A549 (cell line): ENCODE results near the gene PIGK. TPM values are rescaled to one million over a fixed set of nuclear protein-coding genes. Genes with fewer than 3 reads are reported as not detected.

Source experiments
- ATAC-seq, 2 experiments: fragments of 200-7000 bp in 1 of 2; fragments of >200 bp in 1 of 2; cut with Nextera tagmentation in 1 of 2; cut with Tn5 transposase in 1 of 2; 3 replicates each; pipeline versions ENCODE4 v1.8.0 to v1.9.1; 2018 to 2020; ENCODE audit warnings: mild to moderate bottlenecking in 1 of 2, moderate library complexity in 1 of 2
- CTCF ChIA-PET: fragments of 300-600 bp; sonication (Branson Sonifier 250); formaldehyde crosslinking; extraction: SDS; loops from one replicate; lab custom pipeline; 2021; ENCODE audit warnings: antibody characterized with exemption, inconsistent platforms; lab: Yijun Ruan, JAX
- POLR2A ChIA-PET: fragments of 350-600 bp; formaldehyde crosslinking; extraction: SDS; loops from one replicate; lab custom pipeline; 2021; ENCODE audit warnings: antibody characterized with exemption, inconsistent platforms; lab: Yijun Ruan, JAX
- DNase-seq, 2 experiments: peaks; one replicate each; pipeline versions ENCODE4 v3.0.0 to v3.0.0-alpha.2; 2011 to 2016; ENCODE audit warnings: low read depth in 1 of 2, low spot score in 1 of 2
- FAIRE-seq: peaks from 2 replicates; lab custom pipeline; 2011; peaks lifted over from hg19 to GRCh38; lab: Jason Lieb, UNC
- H3K27ac ChIP-seq, 2 experiments: fragments of >200 bp; sonication (Bioruptor Twin); formaldehyde crosslinking; 3 replicates each; pipeline ENCODE4 v1.5.1; 2016 to 2017
- H3K4me1 ChIP-seq: fragments of >200 bp; sonication (Bioruptor Twin); formaldehyde crosslinking; 3 replicates; pipeline ENCODE4 v1.6.1; 2016
- H3K4me2 ChIP-seq: fragments of >200 bp; sonication (Bioruptor Twin); formaldehyde crosslinking; 3 replicates; pipeline ENCODE4 v1.6.1; 2016
- H3K4me3 ChIP-seq: fragments of >200 bp; sonication (Bioruptor Twin); formaldehyde crosslinking; 3 replicates; pipeline ENCODE4 v1.5.1; 2016
- H3K9me3 ChIP-seq: fragments of >200 bp; sonication (Bioruptor Twin); formaldehyde crosslinking; 3 replicates; pipeline ENCODE4 v1.6.1; 2016
- CBX2 ChIP-seq: fragments of 200-600 bp; sonication (generic); IDR thresholded peaks from 2 replicates; pipeline ENCODE4 v1.6.1; 2016; ENCODE audit warnings: low read depth, mild to moderate bottlenecking, borderline replicate concordance
- EHF ChIP-seq: fragments of 250-450 bp; sonication (Bioruptor Pico); IDR thresholded peaks from 2 replicates; pipeline ENCODE4 v1.5.0; 2020; ENCODE audit warnings: mild to moderate bottlenecking
- FOXS1 ChIP-seq: fragments of 250-450 bp; sonication (Bioruptor Pico); IDR thresholded peaks from 2 replicates; pipeline ENCODE4 v1.5.0; 2020; ENCODE audit warnings: mild to moderate bottlenecking, moderate library complexity
- GATA3 ChIP-seq: IDR thresholded peaks from 2 replicates; pipeline ENCODE4 v1.6.1; 2012; ENCODE audit warnings: borderline replicate concordance
- HOXB5 ChIP-seq: fragments of 250-450 bp; sonication (Bioruptor Pico); IDR thresholded peaks from 2 replicates; pipeline ENCODE4 v1.5.0; 2020; ENCODE audit warnings: mild to moderate bottlenecking, moderate library complexity
- JUN ChIP-seq, 2 experiments: fragments of >200 bp; sonication (Bioruptor Twin); formaldehyde crosslinking; IDR thresholded peaks; 2 replicates in 1 of 2; 3 replicates in 1 of 2; pipeline ENCODE4 v1.6.1; 2016 to 2017
- KDM1A ChIP-seq: fragments of 200-600 bp; sonication (generic); IDR thresholded peaks from 2 replicates; pipeline ENCODE4 v1.6.1; 2016; ENCODE audit warnings: low read depth, mild to moderate bottlenecking
- KDM5A ChIP-seq: fragments of 200-600 bp; sonication (generic); IDR thresholded peaks from 2 replicates; pipeline ENCODE4 v1.6.1; 2016; ENCODE audit warnings: antibody characterized with exemption, mild to moderate bottlenecking
- MAZ ChIP-seq: fragments of 150-350 bp; IDR thresholded peaks from 2 replicates; pipeline ENCODE4 v1.6.1; 2014; ENCODE audit warnings: antibody characterized with exemption, low read depth, low read length, borderline replicate concordance
- NFE2L2 ChIP-seq: fragments of 150-350 bp; conservative IDR thresholded peaks from 2 replicates; pipeline ENCODE4 v1.6.1; 2014; ENCODE audit warnings: low read length
- NPAS2 ChIP-seq: fragments of 250-450 bp; sonication (Bioruptor Pico); IDR thresholded peaks from 2 replicates; pipeline ENCODE4 v1.8.0; 2022; ENCODE audit warnings: mild to moderate bottlenecking, moderate library complexity, borderline replicate concordance
- NR3C1 ChIP-seq: fragments of >200 bp; sonication (Bioruptor Twin); formaldehyde crosslinking; IDR thresholded peaks from 3 replicates; pipeline ENCODE4 v1.6.1; 2017
- PHF8 ChIP-seq: fragments of 200-600 bp; sonication (generic); IDR thresholded peaks from 2 replicates; pipeline ENCODE4 v1.6.1; 2016; ENCODE audit warnings: low read depth, mild to moderate bottlenecking, antibody characterized with exemption, moderate library complexity, borderline replicate concordance
- POLR2A ChIP-seq: IDR thresholded peaks from 2 replicates; pipeline ENCODE4 v1.6.1; 2012; ENCODE audit warnings: mild to moderate bottlenecking, low read length
- POLR2AphosphoS2 ChIP-seq: conservative IDR thresholded peaks from 2 replicates; pipeline ENCODE4 v1.6.1; 2012; ENCODE audit warnings: low read length, improper control_type of control experiment, inconsistent platforms
- RAD21 ChIP-seq, 2 experiments: fragments of >200 bp in 1 of 2; sonication (Bioruptor Twin) in 1 of 2; formaldehyde crosslinking in 1 of 2; IDR thresholded peaks in 1 of 2; conservative IDR thresholded peaks in 1 of 2; 2 replicates in 1 of 2; 3 replicates in 1 of 2; pipeline ENCODE4 v1.6.1; 2012 to 2018; ENCODE audit warnings: inconsistent platforms in 1 of 2
- RCOR1 ChIP-seq: fragments of 150-350 bp; IDR thresholded peaks from 2 replicates; pipeline ENCODE4 v1.6.1; 2014; ENCODE audit warnings: antibody characterized with exemption, low read length, low read depth
- RNF2 ChIP-seq: fragments of 200-600 bp; sonication (generic); IDR thresholded peaks from 2 replicates; pipeline ENCODE4 v1.6.1; 2016; ENCODE audit warnings: low read depth, mild to moderate bottlenecking, antibody characterized with exemption, moderate library complexity, borderline replicate concordance
- SMC3 ChIP-seq: fragments of >200 bp; sonication (Bioruptor Twin); formaldehyde crosslinking; IDR thresholded peaks from 3 replicates; pipeline ENCODE4 v1.6.1; 2018; ENCODE audit warnings: inconsistent platforms
- TFCP2L1 ChIP-seq: fragments of 250-450 bp; sonication (Bioruptor Pico); IDR thresholded peaks from 2 replicates; pipeline ENCODE4 v1.5.0; 2021; ENCODE audit warnings: mild to moderate bottlenecking
- TP53 ChIP-seq: fragments of 250-450 bp; sonication (Bioruptor Pico); IDR thresholded peaks from 2 replicates; pipeline ENCODE4 v1.5.0; 2021; ENCODE audit warnings: mild to moderate bottlenecking, moderate library complexity
- ZC3H11A ChIP-seq: fragments of 450-650 bp; IDR thresholded peaks from 2 replicates; pipeline ENCODE4 v1.6.1; 2014; ENCODE audit warnings: antibody characterized with exemption, mild to moderate bottlenecking
- ZFP36 ChIP-seq: fragments of 450-650 bp; IDR thresholded peaks from 2 replicates; pipeline ENCODE4 v1.6.1; 2014; ENCODE audit warnings: borderline replicate concordance; ENCODE audit not compliant: partially characterized antibody
- ZNF302 ChIP-seq: fragments of 250-450 bp; sonication (Bioruptor Pico); IDR thresholded peaks from 2 replicates; pipeline ENCODE4 v1.9.0; 2021; ENCODE audit warnings: inconsistent platforms, mild to moderate bottlenecking, moderate library complexity
- ZSCAN20 ChIP-seq: fragments of 250-450 bp; sonication (Bioruptor Pico); IDR thresholded peaks from 2 replicates; pipeline ENCODE4 v1.8.0; 2022; ENCODE audit warnings: mild to moderate bottlenecking, moderate library complexity
- WGBS: methylation state at CpG from one replicate; pipeline ENCODE4 v1.1.6; 2017; ENCODE audit errors: missing lambda C conversion rate; 5-methylcytosine and 5-hydroxymethylcytosine counted together
- polyA plus RNA-seq, 4 experiments: library from polyadenylated mRNA; depleted of rRNA in 3 of 4; stranded (reverse); fragments of >200 nt; fragmentation: RNase III in 1 of 4; extraction: RNeasy Plus Mini Kit Qiagen cat#74134 plus additional on column Dnase treatment in 1 of 4; gene quantifications; 2 replicates in 3 of 4; 3 replicates in 1 of 4; pipeline ENCODE4 v1.2.3, GENCODE V29; 2011 to 2017
- TF ChIP-seq, protein P1 (sequence below): fragments of 250-450 bp; sonication (Bioruptor Pico); IDR thresholded peaks from 2 replicates; pipeline ENCODE4 v1.5.0; 2021; ENCODE audit warnings: mild to moderate bottlenecking, moderate library complexity, borderline replicate concordance
- TF ChIP-seq, protein P2 (sequence below): fragments of 150-350 bp; IDR thresholded peaks from 2 replicates; pipeline ENCODE4 v1.6.1; 2014; ENCODE audit warnings: low read depth, mild to moderate bottlenecking, low read length
- TF ChIP-seq, protein P3 (sequence below): IDR thresholded peaks from 2 replicates; pipeline ENCODE4 v1.6.1; 2012
- TF ChIP-seq, protein P4 (sequence below): IDR thresholded peaks from 2 replicates; pipeline ENCODE4 v1.6.1; 2012
- TF ChIP-seq, protein P5 (sequence below): fragments of 250-450 bp; sonication (Bioruptor Pico); IDR thresholded peaks from 2 replicates; pipeline ENCODE4 v1.5.0; 2020; ENCODE audit warnings: low read depth, mild to moderate bottlenecking, moderate library complexity

Gene PIGK
- polyA plus RNA-seq, 2 of the 4 experiments (the other 2 are of a cell fraction), result 31.2 to 38.5 TPM

DNA sequence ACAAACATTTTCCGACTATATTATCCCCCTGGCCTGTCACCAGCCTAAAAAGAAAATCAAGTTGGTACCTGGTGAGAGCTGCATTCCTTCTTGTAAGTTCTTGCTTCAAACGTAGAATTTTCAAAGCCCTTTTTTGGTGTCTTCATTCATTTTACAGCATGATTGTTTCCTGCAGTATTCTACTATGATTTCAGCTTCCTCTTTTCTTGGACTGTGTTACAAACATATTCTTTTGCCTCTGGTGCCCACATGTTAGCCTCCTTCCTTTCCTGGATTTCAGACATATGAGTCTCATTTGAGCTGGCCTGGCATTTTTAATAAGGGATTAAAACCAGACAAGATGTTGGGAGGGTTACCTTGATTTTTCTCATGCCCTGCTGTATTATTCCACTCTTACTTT is 142.5 kb downstream of the PIGK start:
- DNase-seq (no peak), FAIRE-seq (no peak)
- H3K4me3 ChIP-seq, result no peak overlapping the region
- ChIA-PET CTCF (no interaction called here), POLR2A (no interaction called here)
- no peak overlapping the region for H3K4me2 ChIP-seq
- H3K4me1 ChIP-seq, result no peaks in the 10 kb centered on the region
- 47% methylated on average over 2 of the region's 2 CpGs for WGBS
- no peak for TF ChIP-seq JUN (IDR thresholded peaks at IDR 0.05)
- no peak for TF ChIP-seq ZC3H11A
- no peak for TF ChIP-seq FOXS1
- no peak for TF ChIP-seq CBX2
- TF ChIP-seq PHF8, result no peak
- no peak for TF ChIP-seq MAZ
- TF ChIP-seq, protein P1, sequence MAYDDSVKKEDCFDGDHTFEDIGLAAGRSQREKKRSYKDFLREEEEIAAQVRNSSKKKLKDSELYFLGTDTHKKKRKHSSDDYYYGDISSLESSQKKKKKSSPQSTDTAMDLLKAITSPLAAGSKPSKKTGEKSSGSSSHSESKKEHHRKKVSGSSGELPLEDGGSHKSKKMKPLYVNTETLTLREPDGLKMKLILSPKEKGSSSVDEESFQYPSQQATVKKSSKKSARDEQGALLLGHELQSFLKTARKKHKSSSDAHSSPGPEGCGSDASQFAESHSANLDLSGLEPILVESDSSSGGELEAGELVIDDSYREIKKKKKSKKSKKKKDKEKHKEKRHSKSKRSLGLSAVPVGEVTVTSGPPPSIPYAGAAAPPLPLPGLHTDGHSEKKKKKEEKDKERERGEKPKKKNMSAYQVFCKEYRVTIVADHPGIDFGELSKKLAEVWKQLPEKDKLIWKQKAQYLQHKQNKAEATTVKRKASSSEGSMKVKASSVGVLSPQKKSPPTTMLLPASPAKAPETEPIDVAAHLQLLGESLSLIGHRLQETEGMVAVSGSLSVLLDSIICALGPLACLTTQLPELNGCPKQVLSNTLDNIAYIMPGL (CRISPR knock-in tag), result no peak
- TF ChIP-seq SMC3, result no peak
- no peak for TF ChIP-seq POLR2AphosphoS2
- TF ChIP-seq RNF2, result no peak
- TF ChIP-seq, all 56 proteins: peak for 0
- Histone ChIP-seq H3K27ac (no peak overlapping the region), H3K9me3 (no peaks in the 10 kb centered on the region)
- no peak for ATAC-seq

DNA sequence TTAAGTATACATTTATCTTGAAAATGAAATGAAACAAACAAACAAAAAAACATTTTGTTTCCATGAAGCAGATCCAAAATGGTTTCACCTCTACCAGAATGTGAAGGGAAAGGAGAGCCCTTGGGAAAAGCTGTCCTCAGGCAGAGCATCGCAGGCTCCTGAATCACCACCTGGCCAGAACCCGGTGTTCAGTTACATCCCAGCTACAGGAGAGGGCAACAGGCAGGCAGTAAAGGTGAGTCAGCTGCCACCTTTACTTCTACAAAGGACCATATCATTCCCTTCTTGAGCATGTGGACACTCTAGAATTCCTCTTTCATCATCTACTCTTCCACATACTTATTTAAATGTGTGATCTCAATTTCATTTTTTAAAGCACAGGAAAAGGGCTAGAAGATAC is 151.2 kb downstream of the PIGK start:
- no peak for FAIRE-seq

DNA sequence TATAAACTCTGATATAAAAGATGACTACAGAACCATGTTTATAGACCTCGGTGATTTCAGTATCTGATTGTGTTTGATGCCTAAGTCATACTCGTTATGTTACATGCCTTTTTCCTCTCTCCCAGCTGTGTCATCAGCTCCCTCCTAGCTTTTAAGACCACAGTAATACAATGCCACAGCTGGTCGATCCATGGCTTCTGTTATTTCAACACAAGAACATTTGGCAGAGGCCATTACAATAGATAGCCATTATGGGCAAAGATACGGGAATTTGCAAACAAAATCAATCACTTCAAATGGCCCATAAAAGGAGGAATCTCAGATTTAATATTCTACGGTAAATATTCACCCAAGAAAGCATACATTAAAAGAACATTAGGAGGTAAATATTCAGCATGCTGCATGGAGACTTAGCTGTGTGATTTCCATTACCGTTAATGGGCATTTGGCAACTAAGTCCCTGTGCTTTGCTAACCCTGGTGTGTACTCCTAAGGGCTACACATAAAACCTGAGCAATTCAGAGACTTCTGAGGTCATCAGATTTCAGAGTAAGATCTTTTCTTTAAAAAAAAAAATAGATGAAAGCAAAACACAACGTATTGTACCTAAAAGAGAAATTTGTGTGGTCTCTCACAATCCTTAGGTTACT is 153.4 kb downstream of the PIGK start:
- POLR2A ChIA-PET, result no interaction called here
- ATAC-seq (no peak), FAIRE-seq (no peak), DNase-seq (no peak)
- Histone ChIP-seq H3K27ac (no peak overlapping the region), H3K4me1 (no peaks in the 10 kb centered on the region), H3K4me2 (no peak overlapping the region), H3K4me3 (no peak overlapping the region), H3K9me3 (no peaks in the 10 kb centered on the region)
- WGBS, result 40% methylated on average over 7 of the region's 7 CpGs
- CTCF ChIA-PET, result interaction anchor here (0.7 kb wide), 1 partner anchor 45 kb away, joined by 3 read pairs; no protein-coding TSS in a partner anchor
- TF ChIP-seq NPAS2, result no peak
- no peak for TF ChIP-seq POLR2AphosphoS2
- TF ChIP-seq NFE2L2, result no peak
- no peak for TF ChIP-seq ZNF302 (CRISPR knock-in tag)
- no peak for TF ChIP-seq HOXB5 (CRISPR knock-in tag)
- no peak for TF ChIP-seq ZSCAN20
- no peak for TF ChIP-seq EHF
- no peak for TF ChIP-seq CBX2
- no peak for TF ChIP-seq RCOR1
- TF ChIP-seq, protein P2, sequence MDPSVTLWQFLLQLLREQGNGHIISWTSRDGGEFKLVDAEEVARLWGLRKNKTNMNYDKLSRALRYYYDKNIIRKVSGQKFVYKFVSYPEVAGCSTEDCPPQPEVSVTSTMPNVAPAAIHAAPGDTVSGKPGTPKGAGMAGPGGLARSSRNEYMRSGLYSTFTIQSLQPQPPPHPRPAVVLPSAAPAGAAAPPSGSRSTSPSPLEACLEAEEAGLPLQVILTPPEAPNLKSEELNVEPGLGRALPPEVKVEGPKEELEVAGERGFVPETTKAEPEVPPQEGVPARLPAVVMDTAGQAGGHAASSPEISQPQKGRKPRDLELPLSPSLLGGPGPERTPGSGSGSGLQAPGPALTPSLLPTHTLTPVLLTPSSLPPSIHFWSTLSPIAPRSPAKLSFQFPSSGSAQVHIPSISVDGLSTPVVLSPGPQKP, result no peak
- TF ChIP-seq ZFP36, result no peak
- TF ChIP-seq RNF2, result no peak
- TF ChIP-seq GATA3, result no peak
- TF ChIP-seq TFCP2L1 (CRISPR knock-in tag), result no peak
- no peak for TF ChIP-seq KDM1A
- TF ChIP-seq ZC3H11A, result no peak
- no peak for TF ChIP-seq MAZ

More for the DNA sequence above, 151.2 kb downstream of the PIGK start:
- ChIA-PET CTCF (no interaction called here), POLR2A (no interaction called here)
- no peak for DNase-seq
- Histone ChIP-seq H3K4me1 (no peaks in the 10 kb centered on the region), H3K9me3 (no peaks in the 10 kb centered on the region), H3K27ac (no peak overlapping the region), H3K4me2 (no peak overlapping the region), H3K4me3 (no peak overlapping the region)
- TF ChIP-seq RAD21 (conservative IDR thresholded peaks at IDR 0.05 in 1 of 2, IDR thresholded peaks at IDR 0.05 in 1 of 2) (no peak), ZSCAN20 (no peak), NFE2L2 (no peak), ZFP36 (no peak), TP53 (no peak), POLR2A (no peak), NR3C1 (no peak), POLR2AphosphoS2 (no peak), KDM5A (no peak)
- TF ChIP-seq, protein P3, sequence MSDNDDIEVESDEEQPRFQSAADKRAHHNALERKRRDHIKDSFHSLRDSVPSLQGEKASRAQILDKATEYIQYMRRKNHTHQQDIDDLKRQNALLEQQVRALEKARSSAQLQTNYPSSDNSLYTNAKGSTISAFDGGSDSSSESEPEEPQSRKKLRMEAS, result no peak
- TF ChIP-seq, protein P4, sequence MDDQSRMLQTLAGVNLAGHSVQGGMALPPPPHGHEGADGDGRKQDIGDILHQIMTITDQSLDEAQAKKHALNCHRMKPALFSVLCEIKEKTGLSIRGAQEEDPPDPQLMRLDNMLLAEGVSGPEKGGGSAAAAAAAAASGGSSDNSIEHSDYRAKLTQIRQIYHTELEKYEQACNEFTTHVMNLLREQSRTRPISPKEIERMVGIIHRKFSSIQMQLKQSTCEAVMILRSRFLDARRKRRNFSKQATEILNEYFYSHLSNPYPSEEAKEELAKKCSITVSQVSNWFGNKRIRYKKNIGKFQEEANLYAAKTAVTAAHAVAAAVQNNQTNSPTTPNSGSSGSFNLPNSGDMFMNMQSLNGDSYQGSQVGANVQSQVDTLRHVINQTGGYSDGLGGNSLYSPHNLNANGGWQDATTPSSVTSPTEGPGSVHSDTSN, result no peak
- TF ChIP-seq, protein P5, sequence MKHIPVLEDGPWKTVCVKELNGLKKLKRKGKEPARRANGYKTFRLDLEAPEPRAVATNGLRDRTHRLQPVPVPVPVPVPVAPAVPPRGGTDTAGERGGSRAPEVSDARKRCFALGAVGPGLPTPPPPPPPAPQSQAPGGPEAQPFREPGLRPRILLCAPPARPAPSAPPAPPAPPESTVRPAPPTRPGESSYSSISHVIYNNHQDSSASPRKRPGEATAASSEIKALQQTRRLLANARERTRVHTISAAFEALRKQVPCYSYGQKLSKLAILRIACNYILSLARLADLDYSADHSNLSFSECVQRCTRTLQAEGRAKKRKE (CRISPR knock-in tag), result no peak
- 31% methylated on average over 2 of the region's 2 CpGs for WGBS
- ATAC-seq, result no peak
